H1 (cell line): ENCODE measurements around the gene ZNF546. TPM values are rescaled to one million over a fixed set of nuclear protein-coding genes. Genes with fewer than 3 reads are reported as not detected.

ENCODE experiments used
- CTCF ChIA-PET: fragments of 300-600 bp; sonication (Branson Sonifier 250); formaldehyde crosslinking; loops from one replicate; lab custom pipeline; 2021; ENCODE audit not compliant: partially characterized antibody; lab: Charles Lee
- POLR2A ChIA-PET: fragments of 300-600 bp; sonication (Branson Sonifier 250); formaldehyde crosslinking; loops from one replicate; lab custom pipeline; 2021; ENCODE audit warnings: inconsistent platforms; ENCODE audit not compliant: partially characterized antibody; lab: Charles Lee
- DNase-seq, 2 experiments: peaks; one replicate each; pipeline versions ENCODE4 v3.0.0 to v3.0.0-alpha.2; 2010 to 2022; ENCODE audit warnings: low spot score in 2 of 2, low read depth in 1 of 2, mixed read lengths in 1 of 2
- FAIRE-seq: peaks from 2 replicates; lab custom pipeline; 2011; peaks lifted over from hg19 to GRCh38; lab: Jason Lieb, UNC
- H2AFZ ChIP-seq: 2 replicates; pipeline ENCODE4 v1.8.1; 2012; ENCODE audit warnings: low read length, inconsistent platforms
- H2AK5ac ChIP-seq: 2 replicates; pipeline ENCODE4 v1.6.1; 2013; ENCODE audit warnings: low read depth, low read length
- H2BK120ac ChIP-seq: replicated peaks from 2 replicates; pipeline ENCODE3; 2013; ENCODE audit warnings: low read depth, low read length, inconsistent platforms
- H2BK12ac ChIP-seq: 2 replicates; pipeline ENCODE4 v1.6.1; 2013; ENCODE audit warnings: low read depth, low read length
- H2BK15ac ChIP-seq: 2 replicates; pipeline ENCODE4 v1.6.1; 2013; ENCODE audit warnings: low read length
- H2BK20ac ChIP-seq: 2 replicates; pipeline ENCODE4 v1.6.1; 2013; ENCODE audit warnings: low read length
- H2BK5ac ChIP-seq: 2 replicates; pipeline ENCODE4 v1.6.1; 2013; ENCODE audit warnings: low read depth, low read length
- H3K14ac ChIP-seq: 2 replicates; pipeline ENCODE4 v1.6.1; 2013; ENCODE audit warnings: inconsistent platforms; ENCODE audit not compliant: insufficient read length
- H3K18ac ChIP-seq: 2 replicates; pipeline ENCODE4 v1.6.1; 2013; ENCODE audit warnings: low read length; ENCODE audit errors: extremely low read depth
- H3K23ac ChIP-seq: 2 replicates; pipeline ENCODE4 v1.6.1; 2013; ENCODE audit warnings: inconsistent platforms; ENCODE audit not compliant: insufficient read length
- H3K23me2 ChIP-seq: 2 replicates; pipeline ENCODE4 v1.6.1; 2013; ENCODE audit warnings: low read depth, low read length
- H3K27ac ChIP-seq: 2 replicates; pipeline ENCODE4 v1.6.1; 2011; ENCODE audit warnings: low read depth, low read length, inconsistent platforms
- H3K27me3 ChIP-seq, 4 experiments: replicated peaks in 1 of 4; 1 replicate in 1 of 4; 2 replicates in 3 of 4; pipeline versions ENCODE4 v1.6.1 to v1.8.1; 2011 to 2013; ENCODE audit warnings: low read length in 3 of 4, mild to moderate bottlenecking in 3 of 4, inconsistent platforms in 2 of 4, mixed read lengths in 2 of 4, moderate library complexity in 1 of 4; ENCODE audit not compliant: control insufficient read depth in 3 of 4, insufficient read depth in 3 of 4; ENCODE audit errors: extremely low read depth in 1 of 4
- H3K36me3 ChIP-seq, 4 experiments: 2 replicates each; pipeline versions ENCODE4 v1.6.1 to v1.8.1; 2011 to 2013; ENCODE audit warnings: mild to moderate bottlenecking in 4 of 4, low read length in 3 of 4, moderate library complexity in 2 of 4, control low read depth in 1 of 4, inconsistent platforms in 1 of 4; ENCODE audit not compliant: insufficient read depth in 4 of 4, control insufficient read depth in 2 of 4
- H3K4ac ChIP-seq: replicated peaks from 2 replicates; pipeline ENCODE3; 2013; ENCODE audit warnings: low read length, low read depth, mixed read lengths, inconsistent platforms; ENCODE audit not compliant: insufficient read length
- H3K4me1 ChIP-seq, 4 experiments: replicated peaks in 1 of 4; 1 replicate in 1 of 4; 2 replicates in 3 of 4; pipeline versions ENCODE4 v1.6.1 to v1.8.1; 2011 to 2013; ENCODE audit warnings: low read length in 3 of 4, inconsistent platforms in 2 of 4, mixed read lengths in 1 of 4; ENCODE audit not compliant: insufficient read depth in 4 of 4, control insufficient read depth in 3 of 4
- H3K4me2 ChIP-seq, 2 experiments: 2 replicates each; pipeline versions ENCODE4 v1.6.1 to v1.8.1; 2011 to 2013; ENCODE audit warnings: low read depth in 2 of 2, low read length in 2 of 2, control low read depth in 1 of 2, inconsistent platforms in 1 of 2, mild to moderate bottlenecking in 1 of 2; ENCODE audit not compliant: insufficient read depth in 1 of 2
- H3K4me3 ChIP-seq, 4 experiments: fragments of 200-600, 300-600 bp in 1 of 4; sonication (generic), shearing (Covaris generic), sonication (Bioruptor Twin) in 1 of 4; 2 replicates each; pipeline versions ENCODE4 v1.5.1 to v1.8.1; 2011 to 2016; ENCODE audit warnings: low read length in 4 of 4, low read depth in 3 of 4, control low read depth in 2 of 4, inconsistent platforms in 2 of 4, mild to moderate bottlenecking in 2 of 4, mixed read lengths in 1 of 4, moderate library complexity in 1 of 4; ENCODE audit not compliant: insufficient read depth in 2 of 4; ENCODE audit errors: extremely low read depth in 1 of 4
- H3K56ac ChIP-seq: replicated peaks from 2 replicates; pipeline ENCODE3; 2013; ENCODE audit warnings: low read depth, mild to moderate bottlenecking, mixed read lengths, low read length, inconsistent platforms; ENCODE audit not compliant: insufficient read length
- H3K79me1 ChIP-seq: 2 replicates; pipeline ENCODE4 v1.6.1; 2013; ENCODE audit warnings: low read depth, low read length, control low read depth
- H3K79me2 ChIP-seq, 2 experiments: 2 replicates each; pipeline versions ENCODE4 v1.6.1 to v1.8.1; 2012 to 2013; ENCODE audit warnings: low read length in 2 of 2, mild to moderate bottlenecking in 2 of 2, inconsistent platforms in 1 of 2; ENCODE audit not compliant: insufficient read depth in 2 of 2, control insufficient read depth in 1 of 2
- H3K9ac ChIP-seq, 4 experiments: replicated peaks in 1 of 4; 1 replicate in 1 of 4; 2 replicates in 3 of 4; pipeline versions ENCODE4 v1.6.1 to v1.8.1; 2011 to 2013; ENCODE audit warnings: low read depth in 3 of 4, low read length in 3 of 4, control low read depth in 2 of 4, mild to moderate bottlenecking in 2 of 4, moderate library complexity in 2 of 4, inconsistent platforms in 1 of 4; ENCODE audit errors: extremely low read depth in 1 of 4
- H3K9me3 ChIP-seq, 2 experiments: 2 replicates each; pipeline versions ENCODE4 v1.6.1 to v1.8.1; 2012 to 2013; ENCODE audit warnings: mild to moderate bottlenecking in 2 of 2, moderate library complexity in 2 of 2, control low read depth in 1 of 2, inconsistent platforms in 1 of 2, low read depth in 1 of 2, low read length in 1 of 2, mixed read lengths in 1 of 2; ENCODE audit not compliant: insufficient read depth in 2 of 2
- H4K20me1 ChIP-seq, 2 experiments: replicated peaks in 1 of 2; 2 replicates each; pipeline versions ENCODE3 to v1.8.1; 2011 to 2013; ENCODE audit warnings: inconsistent platforms in 2 of 2, low read length in 2 of 2, mild to moderate bottlenecking in 1 of 2; ENCODE audit not compliant: insufficient read depth in 2 of 2, control insufficient read depth in 1 of 2
- H4K5ac ChIP-seq: 2 replicates; pipeline ENCODE4 v1.6.1; 2013; ENCODE audit warnings: low read length, low read depth, mixed read lengths, inconsistent platforms; ENCODE audit not compliant: insufficient read length
- H4K8ac ChIP-seq: 2 replicates; pipeline ENCODE4 v1.8.0; 2013; ENCODE audit warnings: mild to moderate bottlenecking, moderate library complexity, low read length, inconsistent platforms; ENCODE audit not compliant: insufficient read depth; ENCODE audit errors: extremely low read depth
- H4K91ac ChIP-seq: replicated peaks from 2 replicates; pipeline ENCODE3; 2013; ENCODE audit warnings: low read length, mixed read lengths, inconsistent platforms; ENCODE audit not compliant: insufficient read length
- BRCA1 ChIP-seq: IDR thresholded peaks from 2 replicates; pipeline ENCODE4 v1.6.1; 2012; ENCODE audit warnings: low read depth, low read length, improper control_type of control experiment
- EGR1 ChIP-seq: IDR thresholded peaks from 2 replicates; pipeline ENCODE4 v1.6.1; 2011; ENCODE audit warnings: low read depth, low read length, borderline replicate concordance
- FOSL1 ChIP-seq: IDR thresholded peaks from 2 replicates; pipeline ENCODE4 v1.6.1; 2011; ENCODE audit warnings: mild to moderate bottlenecking, low read depth, low read length, moderate library complexity; ENCODE audit not compliant: insufficient read depth
- JUN ChIP-seq: IDR thresholded peaks from 2 replicates; pipeline ENCODE4 v1.6.1; 2011; ENCODE audit warnings: low read depth, mild to moderate bottlenecking, improper control_type of control experiment, low read length
- KDM5A ChIP-seq: fragments of 200-600 bp; IDR thresholded peaks from 2 replicates; pipeline ENCODE4 v1.7.1; 2012; ENCODE audit warnings: mild to moderate bottlenecking, low read length, inconsistent platforms, mixed read lengths
- MAFK ChIP-seq: IDR thresholded peaks from 2 replicates; pipeline ENCODE4 v1.6.1; 2012; ENCODE audit warnings: low read depth, mild to moderate bottlenecking, improper control_type of control experiment, low read length
- PHF8 ChIP-seq: fragments of 200-600 bp; sonication (generic); conservative IDR thresholded peaks from 2 replicates; pipeline ENCODE4 v1.7.1; 2012; ENCODE audit warnings: low read depth, mild to moderate bottlenecking, inconsistent platforms, low read length, moderate library complexity
- POU5F1 ChIP-seq: IDR thresholded peaks from 2 replicates; pipeline ENCODE4 v1.6.1; 2011; ENCODE audit warnings: low read depth, mild to moderate bottlenecking, low read length, moderate library complexity
- SIRT6 ChIP-seq: IDR thresholded peaks from one replicate; pipeline ENCODE4 v1.7.1; 2012; ENCODE audit warnings: low read length, inconsistent platforms
- SP2 ChIP-seq: IDR thresholded peaks from 2 replicates; pipeline ENCODE4 v1.6.1; 2012; ENCODE audit warnings: mild to moderate bottlenecking, low read length, inconsistent platforms
- TCF12 ChIP-seq: IDR thresholded peaks from 2 replicates; pipeline ENCODE4 v1.6.1; 2011; ENCODE audit warnings: low read depth, mild to moderate bottlenecking, low read length
- TEAD4 ChIP-seq: IDR thresholded peaks from 2 replicates; pipeline ENCODE4 v1.6.1; 2012; ENCODE audit warnings: low read depth, low read length, inconsistent platforms, mixed read lengths
- ZNF274 ChIP-seq: IDR thresholded peaks from 2 replicates; pipeline ENCODE4 v1.7.0; 2012; ENCODE audit warnings: low read length, borderline replicate concordance; ENCODE audit errors: extremely low read depth
- WGBS, 2 experiments: shearing (Covaris generic) in 1 of 2; methylation state at CpG; one replicate each; pipeline versions ENCODE4 v1.1.6 to v1.1.7; 2013 to 2015; ENCODE audit warnings: low lambda C conversion rate in 2 of 2, mixed read lengths in 2 of 2, inconsistent platforms in 1 of 2, low coverage in 1 of 2, missing lambda C conversion rate in 1 of 2; ENCODE audit not compliant: insufficient replicate concordance in 2 of 2, insufficient coverage in 1 of 2, insufficient read length in 1 of 2; ENCODE audit errors: extremely low coverage in 1 of 2, missing lambda C conversion rate in 1 of 2; 5-methylcytosine and 5-hydroxymethylcytosine counted together
- polyA plus RNA-seq, 7 experiments: library from polyadenylated mRNA; depleted of rRNA in 3 of 7; stranded (reverse) in 5 of 7; unstranded in 2 of 7; fragments of >200 nt in 5 of 7; fragments of 200-250 nt in 2 of 7; gene quantifications; 1 replicate in 5 of 7; 2 replicates in 1 of 7; 4 replicates in 1 of 7; pipeline versions ENCODE4 v1.2.1 to v1.2.3, GENCODE V29; 2011 to 2013; ENCODE audit warnings: missing spikeins in 2 of 7, mixed read lengths in 2 of 7
- total RNA-seq: library from RNA; stranded (reverse); fragmentation: NEBNext Ultra II Directional; extraction: Animal tissue kit (Norgen Biotek cat#: 25700); gene quantifications from 2 replicates; pipeline ENCODE4 v1.2.1, GENCODE V29; 2021
- TF ChIP-seq, protein P1 (sequence below): IDR thresholded peaks from 2 replicates; pipeline ENCODE4 v1.6.1; 2012; ENCODE audit warnings: low read length, inconsistent platforms

Gene ZNF546
- total and polyA plus RNA-seq, 2 of the 8 experiments (the other 6 are each of a cell fraction or from before 2014, with no cell fraction given): 0.21 to 1.1 TPM

GRCh38 chr19:40056505-40056904 is 59.6 kb downstream of the ZNF546 start:
- Histone ChIP-seq H2BK20ac (no peak overlapping the region), H3K4me3 (peak overlapping the region; percentile 89 to 96 (median 94)), H3K27ac (no peak overlapping the region), H3K23ac (no peak overlapping the region), H4K5ac (no peak overlapping the region), H3K9me3 (peaks cover 2 to 9% of the 10 kb centered on the region in 2 experiments; a peak in 2 of 4 replicates), H4K20me1 (no peaks in the 10 kb centered on the region), H2BK12ac (no peak overlapping the region), H2AFZ (peak overlapping the region; percentile 88), H2BK5ac (no peak overlapping the region), H3K4me1 (peaks cover 0 to 6% (median 0%) of the 10 kb centered on the region in 4 experiments; a peak in 1 of 7 replicates), H2BK120ac (no peak overlapping the region), H3K4ac (no peak overlapping the region), H2AK5ac (no peak overlapping the region), H2BK15ac (no peak overlapping the region), H3K23me2 (peaks cover 7% of the 10 kb centered on the region), H3K9ac (no peak overlapping the region; a peak in 2 of 7 replicates), H3K27me3 (no peaks in the 10 kb centered on the region), H3K18ac (no peak overlapping the region), H3K4me2 (peak overlapping the region; percentile 83 to 97), H4K91ac (no peak overlapping the region), H3K79me1 (no peaks in the 10 kb centered on the region; the same call in 1 of the 2 replicates), H3K36me3 (no peaks in the 10 kb centered on the region), H3K56ac (no peak overlapping the region), H3K79me2 (peaks cover 0 to 41% of the 10 kb centered on the region in 2 experiments; a peak in 2 of 4 replicates), H3K14ac (no peak overlapping the region), H4K8ac (no peak overlapping the region)
- CTCF ChIA-PET: no interaction called here
- TF ChIP-seq SIRT6 (no peak), POU5F1 (no peak), EGR1 (no peak), MAFK (no peak), TEAD4 (no peak), BRCA1 (no peak), SP2 (no peak), PHF8 (no peak), KDM5A (no peak), TCF12 (no peak), ZNF274 (no peak), JUN (no peak), FOSL1 (no peak)
- TF ChIP-seq, protein P1, sequence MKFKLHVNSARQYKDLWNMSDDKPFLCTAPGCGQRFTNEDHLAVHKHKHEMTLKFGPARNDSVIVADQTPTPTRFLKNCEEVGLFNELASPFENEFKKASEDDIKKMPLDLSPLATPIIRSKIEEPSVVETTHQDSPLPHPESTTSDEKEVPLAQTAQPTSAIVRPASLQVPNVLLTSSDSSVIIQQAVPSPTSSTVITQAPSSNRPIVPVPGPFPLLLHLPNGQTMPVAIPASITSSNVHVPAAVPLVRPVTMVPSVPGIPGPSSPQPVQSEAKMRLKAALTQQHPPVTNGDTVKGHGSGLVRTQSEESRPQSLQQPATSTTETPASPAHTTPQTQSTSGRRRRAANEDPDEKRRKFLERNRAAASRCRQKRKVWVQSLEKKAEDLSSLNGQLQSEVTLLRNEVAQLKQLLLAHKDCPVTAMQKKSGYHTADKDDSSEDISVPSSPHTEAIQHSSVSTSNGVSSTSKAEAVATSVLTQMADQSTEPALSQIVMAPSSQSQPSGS: no peak
- FAIRE-seq (no peak), DNase-seq (no peak)
- WGBS, 2 experiments: 29% methylated on average over 6 of the region's 7 CpGs; no CpG with 5 or more reads in 1 of the 2 experiments
- POLR2A ChIA-PET: interaction anchor here (1.5 to 2.9 kb wide), 3 partner anchors 10 to 34 kb away, joined by 4 to 8 read pairs (median 8); partner anchors contain the start of gene ZNF780A
